H9 (cell line): Measurements from ENCODE around the gene CFAP161. TPM values are rescaled to one million over a fixed set of nuclear protein-coding genes. Genes with fewer than 3 reads are reported as not detected.
A peak's percentile ranks its signal among the peaks of the same experiment; 100 is the strongest.

Source experiments
- DNase-seq: peaks from one replicate; pipeline ENCODE4 v3.0.0-alpha.2; 2017
- H2AFZ ChIP-seq: one replicate; pipeline ENCODE4 v1.6.1; 2013; ENCODE audit warnings: mild to moderate bottlenecking, low read length, control low read depth, moderate library complexity
- H2AK5ac ChIP-seq: 2 replicates; pipeline ENCODE4 v1.6.1; 2013; ENCODE audit warnings: low read length, control low read depth, mixed read lengths; ENCODE audit not compliant: insufficient read length
- H2BK120ac ChIP-seq: one replicate; pipeline ENCODE4 v1.6.1; 2013; ENCODE audit warnings: low read depth, mild to moderate bottlenecking, low read length, control low read depth, inconsistent platforms; ENCODE audit not compliant: poor library complexity, severe bottlenecking
- H2BK12ac ChIP-seq: 2 replicates; pipeline ENCODE4 v1.6.1; 2013; ENCODE audit warnings: low read length, control low read depth, mixed read lengths, low read depth; ENCODE audit not compliant: insufficient read length
- H2BK15ac ChIP-seq: 2 replicates; pipeline ENCODE4 v1.6.1; 2013; ENCODE audit warnings: low read depth, low read length, control low read depth
- H2BK20ac ChIP-seq: one replicate; pipeline ENCODE4 v1.6.1; 2013; ENCODE audit warnings: low read depth, mild to moderate bottlenecking, low read length, control low read depth, inconsistent platforms; ENCODE audit not compliant: poor library complexity, severe bottlenecking
- H2BK5ac ChIP-seq: 2 replicates; pipeline ENCODE4 v1.6.1; 2013; ENCODE audit warnings: low read length, control low read depth, mixed read lengths; ENCODE audit not compliant: insufficient read length
- H3K14ac ChIP-seq: 2 replicates; pipeline ENCODE4 v1.6.1; 2013; ENCODE audit warnings: low read length, control low read depth; ENCODE audit not compliant: insufficient read depth
- H3K18ac ChIP-seq: 2 replicates; pipeline ENCODE4 v1.6.1; 2013; ENCODE audit warnings: low read depth, mild to moderate bottlenecking, mixed read lengths, low read length, control low read depth; ENCODE audit not compliant: insufficient read length
- H3K23ac ChIP-seq: 2 replicates; pipeline ENCODE4 v1.6.1; 2013; ENCODE audit warnings: low read length, control low read depth, mixed read lengths, low read depth; ENCODE audit not compliant: insufficient read length
- H3K23me2 ChIP-seq: 2 replicates; pipeline ENCODE4 v1.6.1; 2013; ENCODE audit warnings: low read depth, mild to moderate bottlenecking, mixed read lengths, low read length, control low read depth; ENCODE audit not compliant: insufficient read length, poor library complexity, severe bottlenecking
- H3K27ac ChIP-seq: 2 replicates; pipeline ENCODE4 v1.5.1; 2013; ENCODE audit warnings: low read length, control low read depth, mixed read lengths, low read depth; ENCODE audit not compliant: insufficient read length
- H3K27me3 ChIP-seq: 2 replicates; pipeline ENCODE4 v1.6.1; 2013; ENCODE audit warnings: low read length, control low read depth, inconsistent platforms; ENCODE audit not compliant: insufficient read depth
- H3K4ac ChIP-seq: 2 replicates; pipeline ENCODE4 v1.6.1; 2013; ENCODE audit warnings: low read depth, mild to moderate bottlenecking, control low read depth, inconsistent platforms, low read length, moderate library complexity
- H3K4me1 ChIP-seq: 2 replicates; pipeline ENCODE4 v1.6.1; 2013; ENCODE audit warnings: low read length, control low read depth, inconsistent platforms; ENCODE audit not compliant: insufficient read depth
- H3K4me2 ChIP-seq: 2 replicates; pipeline ENCODE4 v1.6.1; 2013; ENCODE audit warnings: low read length, control low read depth, mixed read lengths; ENCODE audit not compliant: insufficient read length, insufficient read depth
- H3K56ac ChIP-seq: 2 replicates; pipeline ENCODE4 v1.6.1; 2013; ENCODE audit warnings: low read depth, mild to moderate bottlenecking, mixed read lengths, low read length, control low read depth; ENCODE audit not compliant: insufficient read length
- H3K79me1 ChIP-seq: 2 replicates; pipeline ENCODE4 v1.6.1; 2013; ENCODE audit warnings: low read depth, mild to moderate bottlenecking, moderate library complexity, low read length, control low read depth, inconsistent platforms; ENCODE audit not compliant: insufficient read depth, poor library complexity, severe bottlenecking
- H3K79me2 ChIP-seq: 2 replicates; pipeline ENCODE4 v1.6.1; 2013; ENCODE audit warnings: low read length, control low read depth, inconsistent platforms; ENCODE audit not compliant: insufficient read depth
- H3K9ac ChIP-seq: 2 replicates; pipeline ENCODE4 v1.6.1; 2013; ENCODE audit warnings: low read length, control low read depth, mixed read lengths; ENCODE audit not compliant: insufficient read length; ENCODE audit errors: extremely low read depth
- H3K9me3 ChIP-seq: one replicate; pipeline ENCODE4 v1.6.1; 2013; ENCODE audit warnings: low read depth, low read length, inconsistent platforms; ENCODE audit not compliant: control insufficient read depth
- H3T11ph ChIP-seq: one replicate; pipeline ENCODE4 v1.6.1; 2013; ENCODE audit warnings: mild to moderate bottlenecking, low read length, control low read depth, inconsistent platforms
- H4K20me1 ChIP-seq: one replicate; pipeline ENCODE4 v1.6.1; 2013; ENCODE audit not compliant: control insufficient read depth, insufficient read length, insufficient read depth
- H4K5ac ChIP-seq: 2 replicates; pipeline ENCODE4 v1.6.1; 2013; ENCODE audit warnings: low read depth, mild to moderate bottlenecking, mixed read lengths, low read length, control low read depth; ENCODE audit not compliant: insufficient read length
- H4K8ac ChIP-seq: replicated peaks from 2 replicates; pipeline ENCODE4 v1.6.1; 2013; ENCODE audit warnings: low read length, control low read depth, mixed read lengths, low read depth; ENCODE audit not compliant: insufficient read length
- H4K91ac ChIP-seq: 2 replicates; pipeline ENCODE4 v1.6.1; 2013; ENCODE audit warnings: low read depth, mild to moderate bottlenecking, moderate library complexity, mixed read lengths, low read length, control low read depth; ENCODE audit not compliant: insufficient read length
- H3K27ac Mint-ChIP-seq, 3 experiments: 2 replicates in 2 of 3; 3 replicates in 1 of 3; pipeline ENCODE4 v1.8.0; 2020 to 2021; ENCODE audit warnings: mixed read lengths in 3 of 3, mild to moderate bottlenecking in 1 of 3, moderate library complexity in 1 of 3
- H3K27me3 Mint-ChIP-seq: 2 replicates; pipeline ENCODE4 v1.8.0; 2021; ENCODE audit warnings: low read depth, mild to moderate bottlenecking, moderate library complexity, mixed read lengths
- H3K36me3 Mint-ChIP-seq, 3 experiments: 2 replicates in 2 of 3; 3 replicates in 1 of 3; pipeline ENCODE4 v1.8.0; 2020 to 2021; ENCODE audit warnings: low read depth in 3 of 3, mixed read lengths in 3 of 3; ENCODE audit not compliant: insufficient read depth in 1 of 3
- H3K4me1 Mint-ChIP-seq, 2 experiments: 2 replicates each; pipeline ENCODE4 v1.8.0; 2020; ENCODE audit warnings: mixed read lengths in 2 of 2
- H3K4me3 Mint-ChIP-seq, 2 experiments: 2 replicates in 1 of 2; 3 replicates in 1 of 2; pipeline ENCODE4 v1.8.0; 2020 to 2021; ENCODE audit warnings: mild to moderate bottlenecking in 2 of 2, mixed read lengths in 2 of 2, moderate library complexity in 1 of 2
- H3K9me3 Mint-ChIP-seq, 2 experiments: 2 replicates in 1 of 2; 3 replicates in 1 of 2; pipeline ENCODE4 v1.8.0; 2020; ENCODE audit warnings: mild to moderate bottlenecking in 2 of 2, mixed read lengths in 2 of 2, moderate library complexity in 1 of 2
- CTCF ChIP-seq: fragments of 200-600 bp; sonication (generic); conservative IDR thresholded peaks from 3 replicates; pipeline ENCODE4 v1.8.0; 2021; ENCODE audit warnings: antibody characterized with exemption, mild to moderate bottlenecking
- WGBS: extraction: QIAGEN DNeasy Blood & Tissue Kit; methylation state at CpG from one replicate; pipeline ENCODE4 v1.1.7; 2013; ENCODE audit warnings: missing lambda C conversion rate, low lambda C conversion rate, mixed read lengths; ENCODE audit not compliant: insufficient read length; ENCODE audit errors: extremely low coverage; 5-methylcytosine and 5-hydroxymethylcytosine counted together
- total RNA-seq: library from RNA; stranded (reverse); gene quantifications from 2 replicates; pipeline ENCODE4 v1.2.1, GENCODE V29; 2021

The CFAP161 gene
- total RNA-seq, 1 experiment from 2014 or later, result 0.24 TPM

- H4K5ac ChIP-seq, result no peak overlapping the region
- H3K27ac Mint-ChIP-seq, result no peak overlapping the region
- no peak overlapping the region for H4K91ac ChIP-seq
- no peak overlapping the region for H4K8ac ChIP-seq
- H3K4me1 Mint-ChIP-seq, result no peaks in the 10 kb centered on the region
- H3K23ac ChIP-seq, result no peak overlapping the region
- H3K27ac ChIP-seq, result no peak overlapping the region
- H4K20me1 ChIP-seq, result no peaks in the 10 kb centered on the region
- H3K27me3 ChIP-seq, result no peaks in the 10 kb centered on the region
- H2BK12ac ChIP-seq, result no peak overlapping the region
- H3T11ph ChIP-seq, result no peak overlapping the region
- no peaks in the 10 kb centered on the region; the same call in none of the 2 replicates for H3K27me3 Mint-ChIP-seq
- no peak overlapping the region for H3K14ac ChIP-seq
- no peaks in the 10 kb centered on the region for H3K79me1 ChIP-seq
- no peaks in the 10 kb centered on the region for H3K4me1 ChIP-seq
- H3K9me3 Mint-ChIP-seq, result no peaks in the 10 kb centered on the region
- no peak overlapping the region for H3K56ac ChIP-seq
- no peak overlapping the region for H3K4me3 Mint-ChIP-seq
- H3K4ac ChIP-seq, result no peak overlapping the region
- H3K36me3 Mint-ChIP-seq, result no peaks in the 10 kb centered on the region
- DNase-seq, result no peak
- WGBS, result no CpG with 5 or more reads among the region's 4 CpGs
- H3K9me3 ChIP-seq, result no peaks in the 10 kb centered on the region
- TF ChIP-seq CTCF, result peak; percentile 27; the same call in 1 of the 3 replicates
- no peak overlapping the region for H2BK120ac ChIP-seq
- no peak overlapping the region for H2AK5ac ChIP-seq
- H2BK15ac ChIP-seq, result no peak overlapping the region
- H2AFZ ChIP-seq, result no peak overlapping the region
- H3K23me2 ChIP-seq, result no peaks in the 10 kb centered on the region
- no peak overlapping the region for H3K18ac ChIP-seq
- H3K9ac ChIP-seq, result no peak overlapping the region
- H3K79me2 ChIP-seq, result no peaks in the 10 kb centered on the region
- no peak overlapping the region for H2BK5ac ChIP-seq
- no peak overlapping the region for H2BK20ac ChIP-seq
- no peak overlapping the region for H3K4me2 ChIP-seq
Observed at GRCh38 chr15:81152339-81152738, 18.3 kb downstream of the CFAP161 start.
